ENCODE results near the gene C1QC. TPM values are rescaled to one million over a fixed set of nuclear protein-coding genes. Genes with fewer than 3 reads are reported as not detected.

The C1QC gene
- total RNA-seq, 1 donor from 2014 or later, result not detected

GRCh38 chr1:22688466-22688865 is 45.0 kb downstream of the C1QC start:
- Mint-ChIP-seq H3K36me3 (ENCODE audit: insufficient read depth) (no peaks in the 10 kb centered on the region), H3K9me3 (ENCODE audit: low read depth) (no peaks in the 10 kb centered on the region), H3K4me1 (ENCODE audit: low read depth) (peaks cover 10% of the 10 kb centered on the region), H3K27me3 (peaks cover 27% of the 10 kb centered on the region), H3K4me3 (ENCODE audit: low read depth) (no peak overlapping the region), H3K27ac (no peak overlapping the region)
- DNase-seq (ENCODE audit: low spot score, unreplicated experiment), result no peak
- no peak for TF ChIP-seq CTCF (IDR thresholded peaks at IDR 0.05; ENCODE audit: unreplicated experiment)

GRCh38 chr1:22689505-22689904 is 46.1 kb downstream of the C1QC start:
- Mint-ChIP-seq H3K27me3 (peaks cover 18% of the 10 kb centered on the region), H3K4me3 (ENCODE audit: low read depth) (no peak overlapping the region), H3K36me3 (ENCODE audit: insufficient read depth) (no peaks in the 10 kb centered on the region), H3K9me3 (ENCODE audit: low read depth) (no peaks in the 10 kb centered on the region), H3K4me1 (ENCODE audit: low read depth) (peaks cover 9% of the 10 kb centered on the region), H3K27ac (no peak overlapping the region)
- no peak for DNase-seq (ENCODE audit: low spot score, unreplicated experiment)
- no peak for TF ChIP-seq CTCF (IDR thresholded peaks at IDR 0.05; ENCODE audit: unreplicated experiment)

- H3K36me3 Mint-ChIP-seq (ENCODE audit: insufficient read depth), result no peaks in the 10 kb centered on the region
- TF ChIP-seq CTCF (IDR thresholded peaks at IDR 0.05; ENCODE audit: unreplicated experiment), result no peak
- H3K4me3 Mint-ChIP-seq (ENCODE audit: low read depth), result no peak overlapping the region
- peaks cover 9% of the 10 kb centered on the region for H3K27me3 Mint-ChIP-seq
- no peak overlapping the region for H3K27ac Mint-ChIP-seq
- no peaks in the 10 kb centered on the region for H3K4me1 Mint-ChIP-seq (ENCODE audit: low read depth)
- DNase-seq (ENCODE audit: low spot score, unreplicated experiment), result no peak
- H3K9me3 Mint-ChIP-seq (ENCODE audit: low read depth), result no peaks in the 10 kb centered on the region
Measured at GRCh38 chr1:22691031-22691753, 47.8 kb downstream of the C1QC start.

GRCh38 chr1:22694172-22694571 is 50.7 kb downstream of the C1QC start:
- no peak overlapping the region for H3K4me3 Mint-ChIP-seq (ENCODE audit: low read depth)
- TF ChIP-seq CTCF (IDR thresholded peaks at IDR 0.05; ENCODE audit: unreplicated experiment), result no peak
- H3K4me1 Mint-ChIP-seq (ENCODE audit: low read depth), result peaks cover 4% of the 10 kb centered on the region
- H3K36me3 Mint-ChIP-seq (ENCODE audit: insufficient read depth), result no peaks in the 10 kb centered on the region
- DNase-seq (ENCODE audit: low spot score, unreplicated experiment), result no peak
- H3K9me3 Mint-ChIP-seq (ENCODE audit: low read depth), result no peaks in the 10 kb centered on the region
- peaks cover 3% of the 10 kb centered on the region for H3K27me3 Mint-ChIP-seq
- H3K27ac Mint-ChIP-seq, result no peak overlapping the region

- Mint-ChIP-seq H3K36me3 (ENCODE audit: insufficient read depth) (no peaks in the 10 kb centered on the region), H3K27me3 (no peaks in the 10 kb centered on the region), H3K4me1 (ENCODE audit: low read depth) (peaks cover 4% of the 10 kb centered on the region), H3K9me3 (ENCODE audit: low read depth) (no peaks in the 10 kb centered on the region), H3K4me3 (ENCODE audit: low read depth) (no peak overlapping the region), H3K27ac (no peak overlapping the region)
- TF ChIP-seq CTCF (IDR thresholded peaks at IDR 0.05; ENCODE audit: unreplicated experiment), result no peak
- no peak for DNase-seq (ENCODE audit: low spot score, unreplicated experiment)
Measured at GRCh38 chr1:22696610-22697009, 53.2 kb downstream of the C1QC start.

Small RNA genes lying within 50 kb of the gene (microRNA-seq; reads per million reads assigned to microRNA genes)
- gene MIR6127 (ENCODE audit: borderline number of aligned reads, unreplicated experiment), result not detected

Other genes with a start within 250 kb of the C1QC start
- 39.4 and 40.9 TPM in 2 replicates for gene ZBTB40, start 191.8 kb upstream of the C1QC start, total RNA-seq
- gene EPHA8, start 80.1 kb upstream of the C1QC start, total RNA-seq, result 0.11 and 0.24 TPM in 2 replicates
- not detected in 2 replicates for gene C1QA, start 7.0 kb upstream of the C1QC start, total RNA-seq
- gene C1QB, start 9.6 kb downstream of the C1QC start, total RNA-seq, result not detected in 2 replicates
- 64.2 and 69.4 TPM in 2 replicates for gene EPHB2, start 67.2 kb downstream of the C1QC start, total RNA-seq